HG02870 (cell line): Measurements from ENCODE around the gene CCDC169.
"Not testable (repeated sequence)": the region's sequence is repeated elsewhere in the genome, so short reads cannot be mapped to it uniquely, and the experiment has no call there.

Experiments used
- ATAC-seq: cut with Tn5 transposase; IDR thresholded peaks from one replicate; pipeline ENCODE4 v1.9.1; 2021; ENCODE audit warnings: mild to moderate bottlenecking, moderate library complexity; ENCODE audit not compliant: unreplicated experiment

Gene CCDC169

DNA sequence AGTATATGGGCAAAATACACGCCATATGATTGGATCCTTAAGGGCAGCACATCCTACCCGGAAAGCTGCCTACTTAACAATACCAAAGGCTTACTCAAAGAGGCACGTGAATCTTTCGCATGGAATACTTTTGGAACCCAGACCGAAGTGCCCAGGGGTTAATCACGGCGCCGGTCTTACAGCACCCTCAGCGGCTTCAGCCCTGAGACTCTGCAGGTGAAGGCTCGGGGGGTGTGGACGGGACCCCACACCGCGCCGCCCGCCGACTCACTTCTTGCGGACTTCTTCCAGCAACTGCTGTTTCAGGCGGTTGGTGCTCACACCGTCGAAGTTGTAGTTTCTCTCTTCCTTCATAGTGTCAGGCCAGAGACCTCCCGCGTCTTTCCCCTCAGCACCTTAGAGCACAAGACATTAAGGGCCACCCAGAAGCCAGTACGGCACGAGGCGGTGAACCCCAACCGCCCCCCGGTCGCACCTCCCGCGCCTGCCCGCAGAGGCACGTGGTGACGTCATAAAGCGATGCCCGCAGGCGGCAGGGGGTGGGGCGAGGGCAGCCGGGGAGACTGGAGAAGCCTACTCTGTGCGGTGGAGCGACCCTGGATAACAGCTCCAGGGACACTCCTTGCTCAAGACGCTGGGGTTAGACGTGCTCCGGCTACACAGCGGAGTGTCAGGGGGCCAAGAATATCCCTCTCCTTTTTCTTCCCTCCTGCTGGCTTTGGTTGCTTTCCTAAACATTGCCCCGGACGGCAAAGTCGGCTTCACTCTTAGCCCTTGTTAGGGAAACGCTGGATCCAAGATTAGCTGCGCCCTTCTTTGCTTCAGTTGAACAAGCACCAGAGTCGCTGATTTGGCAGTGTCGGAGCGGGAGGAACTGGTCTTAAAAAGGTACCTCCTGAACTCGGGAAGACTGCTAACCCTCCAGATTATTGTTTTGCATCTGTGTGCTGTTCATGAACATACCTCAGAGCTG, at the start of gene CCDC169:
Gene CCDC169 (minus strand): TSS at position 449 of the 973 bp plus-strand sequence. CDS start 95 bp downstream, at position 354.
- ATAC-seq = no peak

DNA sequence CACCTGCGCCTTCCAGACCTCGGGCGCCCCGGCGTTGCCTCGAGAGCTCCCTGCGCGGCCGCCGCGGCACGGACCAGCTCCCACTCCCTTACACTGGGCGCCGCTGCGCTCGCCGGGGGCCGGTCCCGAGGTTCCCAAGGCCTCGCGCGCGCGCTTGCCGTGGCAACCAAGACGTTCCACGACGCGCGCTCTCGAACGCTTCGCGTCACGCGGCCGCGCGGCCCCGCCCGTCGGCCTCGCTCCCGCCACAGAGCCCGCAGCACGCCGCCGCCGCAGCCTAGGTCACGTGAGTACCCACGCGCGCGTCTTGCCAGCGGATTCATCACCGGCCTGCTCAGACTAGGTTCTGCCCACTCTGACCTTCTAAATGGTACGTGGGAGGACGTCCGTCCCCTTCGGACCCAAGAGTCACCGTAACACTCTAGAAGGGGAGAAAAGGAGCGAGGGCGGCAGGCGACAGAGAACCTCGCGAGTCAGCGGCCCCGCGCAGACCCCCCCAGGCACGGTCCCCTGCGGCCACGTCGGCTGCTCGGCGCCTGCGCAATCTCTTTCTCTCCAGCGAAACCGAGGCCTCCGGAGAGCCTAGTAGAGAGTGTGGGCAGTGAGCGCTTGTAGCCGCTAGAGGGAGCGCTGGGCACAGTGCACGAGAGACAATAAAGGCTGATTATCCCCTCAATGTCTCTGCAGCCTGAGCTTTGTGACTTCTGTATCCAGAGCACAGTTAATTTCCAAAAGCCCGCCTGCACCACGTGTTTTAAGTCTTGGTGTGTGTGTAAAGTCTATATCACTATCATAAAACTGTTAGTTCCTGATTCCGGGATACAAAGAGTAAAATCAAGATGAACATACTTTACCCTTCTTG, 48.8 kb upstream of the CCDC169 start, which contains the start of gene SPART:
Gene SPART (minus strand): TSS at position 173 of the 862 bp plus-strand sequence. CDS start 10,564 bp downstream, outside the sequence.
- ATAC-seq = peak; percentile 96

DNA sequence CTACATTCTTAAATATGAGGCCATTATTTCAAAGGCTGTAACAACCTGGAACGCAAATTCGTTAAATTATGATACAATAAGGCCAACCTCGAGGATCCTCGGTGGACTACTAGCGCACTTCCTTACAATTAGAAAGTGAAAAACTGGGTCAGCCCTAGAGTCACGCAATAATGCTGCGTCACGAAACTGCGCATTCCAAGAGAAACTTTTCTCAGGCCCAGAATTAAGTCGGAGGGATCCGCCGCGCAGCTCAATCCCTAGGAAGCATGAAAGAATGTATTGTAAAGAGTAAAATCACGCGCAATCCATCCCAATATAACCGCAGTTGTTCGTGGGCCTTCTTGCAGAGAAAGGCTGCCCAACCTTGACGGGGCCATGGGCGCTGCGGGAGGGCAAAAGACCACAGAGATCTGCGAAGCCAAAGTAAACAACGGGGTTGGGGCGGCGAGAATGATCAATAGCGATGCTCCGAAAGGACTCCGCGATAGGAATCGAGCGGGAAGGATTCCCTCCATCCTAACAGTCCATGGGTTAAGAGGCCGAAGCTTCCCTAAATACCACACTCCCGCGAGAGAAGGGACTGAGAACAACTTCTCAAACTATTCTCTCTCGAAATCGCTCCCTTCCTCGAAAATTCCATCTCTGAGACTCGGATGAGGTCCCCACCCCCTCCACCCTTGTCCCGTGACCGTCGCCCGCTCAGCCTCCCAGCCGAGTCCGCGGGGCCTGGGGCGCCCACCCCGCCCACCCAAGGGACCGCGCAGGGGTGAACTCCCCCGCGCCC, 48.0 kb upstream of the CCDC169 start:
- ATAC-seq = no peak

DNA sequence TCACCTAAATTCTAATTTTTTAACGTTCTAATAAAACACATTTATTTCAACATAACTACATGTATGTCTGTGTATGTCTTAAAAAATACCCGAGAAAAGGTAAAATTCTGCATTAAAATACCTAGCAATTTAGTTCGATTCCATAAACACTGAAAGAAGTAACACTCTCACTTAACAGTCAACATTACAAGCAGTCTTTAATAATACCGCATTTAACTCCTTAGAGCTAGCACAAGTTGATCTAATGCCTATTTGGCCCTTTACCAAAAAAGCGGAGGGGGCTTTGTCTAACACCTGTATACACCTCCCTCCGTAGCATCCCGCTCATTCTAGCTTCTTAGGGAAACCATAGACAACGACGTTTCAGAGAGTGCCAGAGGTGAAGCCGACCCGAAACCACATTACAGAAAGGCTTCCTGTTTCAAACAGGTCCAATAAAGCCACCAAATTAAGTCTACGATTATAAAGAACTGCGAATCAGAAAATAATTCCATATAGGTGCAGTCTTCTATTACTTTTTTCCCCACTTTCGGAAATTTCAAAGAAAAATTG, 47.3 kb upstream of the CCDC169 start:
- ATAC-seq = no peak

DNA sequence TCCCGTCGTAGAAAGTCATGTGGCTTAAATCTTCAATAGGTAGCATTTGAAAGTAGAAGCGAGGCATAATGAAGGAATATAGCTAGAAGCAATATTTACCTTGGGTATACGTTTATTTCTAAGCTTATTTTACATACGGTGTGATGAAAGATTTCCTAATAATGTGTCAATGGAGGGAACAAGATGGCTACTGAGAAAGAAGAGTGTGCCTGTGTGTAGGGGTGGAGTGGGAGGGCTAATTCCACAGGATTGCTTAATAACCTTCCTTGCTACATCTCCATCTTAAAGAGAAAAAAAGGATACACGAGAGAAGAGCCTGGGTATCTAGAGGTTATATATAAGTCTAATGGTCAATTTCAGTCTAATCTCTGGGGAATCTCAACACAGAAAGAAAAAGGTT, 46.6 kb upstream of the CCDC169 start:
- ATAC-seq = no peak

DNA sequence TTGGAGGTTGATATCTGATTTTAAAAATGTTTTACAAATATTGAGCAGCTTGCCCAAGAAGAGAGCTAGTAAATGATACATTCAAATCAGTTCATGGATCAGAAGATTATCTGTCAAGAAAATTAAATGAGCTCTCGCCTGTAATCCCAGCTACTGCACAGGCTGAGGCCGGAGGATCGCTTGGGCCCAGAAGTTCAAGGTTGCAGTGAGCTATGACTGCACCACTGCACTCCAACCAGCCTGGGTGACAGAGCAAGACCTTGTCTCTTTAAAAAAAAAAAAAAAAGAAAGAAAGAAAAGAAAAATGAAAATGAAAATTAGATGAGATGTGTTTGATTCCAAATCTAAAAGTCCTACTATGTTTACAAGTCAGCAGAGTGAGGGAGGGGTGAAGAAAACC, 46.2 kb upstream of the CCDC169 start:
- no peak for ATAC-seq

DNA sequence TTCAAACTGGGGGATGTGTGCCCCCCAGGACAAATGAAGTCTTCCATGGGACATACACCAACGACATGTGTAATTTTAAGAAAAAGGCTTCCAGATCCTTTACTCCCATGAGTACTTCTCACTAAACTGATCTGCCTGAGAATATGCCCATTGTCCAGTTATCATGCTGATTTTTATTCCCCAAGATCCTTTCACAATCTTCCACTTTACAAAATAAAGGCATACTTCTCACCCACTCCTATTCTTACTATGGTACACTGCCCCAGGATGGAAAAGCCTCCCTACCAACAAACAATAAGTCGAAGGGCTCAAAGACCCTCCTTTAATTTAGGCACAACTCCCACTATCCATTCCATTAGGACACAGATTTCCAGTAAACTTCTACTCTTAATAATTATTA, 45.1 kb upstream of the CCDC169 start:
- ATAC-seq = no peak

DNA sequence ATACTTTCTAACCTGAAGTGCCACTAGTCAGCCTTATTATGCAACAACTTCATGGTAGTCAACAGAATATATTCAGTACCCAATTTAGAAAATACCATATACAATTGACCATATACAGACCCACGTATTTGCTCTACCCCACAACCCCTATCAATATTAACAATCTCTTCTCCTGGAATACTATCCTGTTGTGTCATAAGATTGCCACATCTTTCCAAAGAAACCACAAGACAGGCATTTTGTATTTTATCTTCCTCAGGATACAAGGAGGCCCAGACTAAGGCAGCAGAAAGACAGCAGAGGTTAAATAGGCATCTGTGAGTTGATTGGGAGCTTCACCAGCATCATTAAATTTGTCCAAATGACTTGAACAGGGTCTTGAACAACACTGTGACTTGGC, 44.1 kb upstream of the CCDC169 start:
- ATAC-seq = no peak

DNA sequence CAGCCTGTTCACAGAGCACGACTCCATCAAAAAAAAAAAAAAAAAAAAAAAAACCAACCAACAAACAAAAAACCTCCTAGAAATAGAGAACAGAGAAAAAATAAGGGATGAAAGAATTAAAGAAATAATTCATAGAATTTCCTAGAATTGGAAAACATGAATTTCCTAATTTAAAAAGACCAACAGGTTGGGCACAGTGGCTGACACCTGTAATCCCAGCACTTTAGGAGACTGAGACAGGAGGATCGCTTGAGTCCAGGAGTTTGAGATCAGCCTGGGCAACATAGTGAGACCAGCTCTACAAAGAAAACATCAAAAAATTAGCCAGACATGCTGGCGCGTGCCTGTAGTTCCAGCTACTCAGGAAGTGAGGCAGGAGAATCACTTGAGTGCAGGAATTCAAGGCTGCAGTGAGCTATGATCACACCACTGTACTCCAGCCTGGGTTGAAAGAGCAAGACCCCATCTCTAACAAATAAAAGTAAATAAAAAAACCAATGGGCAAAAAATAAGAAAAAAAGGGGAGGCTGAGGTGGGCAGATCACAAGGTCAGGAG, 42.1 kb upstream of the CCDC169 start:
- no peak for ATAC-seq

DNA sequence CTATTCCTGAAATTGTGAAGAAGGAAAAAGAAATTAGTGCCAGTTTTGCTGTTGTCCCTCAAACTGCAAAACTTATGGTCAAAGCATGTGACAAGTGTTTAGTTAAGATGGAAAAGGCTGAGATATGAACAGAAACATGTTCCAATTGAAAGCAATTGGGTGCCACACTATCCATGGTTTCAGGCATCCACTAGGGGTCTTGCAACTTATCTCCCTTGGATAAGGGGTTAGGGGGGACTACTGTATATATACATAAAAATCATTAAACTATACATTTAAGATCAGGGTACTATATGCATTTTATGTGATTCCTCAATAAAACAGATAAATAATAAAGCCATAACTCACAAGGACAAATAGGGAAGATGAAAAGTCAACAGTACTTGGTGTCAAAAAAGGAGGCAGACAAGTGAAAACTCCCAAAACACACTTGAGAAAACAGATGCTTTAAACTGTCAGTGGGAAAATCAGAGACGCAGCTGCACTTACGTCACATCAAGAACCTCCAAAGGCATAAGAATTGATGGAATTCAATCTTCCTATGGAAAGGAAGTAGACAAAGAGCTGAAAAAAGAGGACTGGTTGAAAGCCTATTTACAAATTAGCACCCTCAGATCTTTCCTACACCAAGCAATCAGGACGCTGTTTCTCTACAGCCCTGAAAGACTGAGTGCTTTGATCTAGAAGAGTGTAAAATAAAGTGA, 40.5 kb upstream of the CCDC169 start:
- ATAC-seq = no peak

DNA sequence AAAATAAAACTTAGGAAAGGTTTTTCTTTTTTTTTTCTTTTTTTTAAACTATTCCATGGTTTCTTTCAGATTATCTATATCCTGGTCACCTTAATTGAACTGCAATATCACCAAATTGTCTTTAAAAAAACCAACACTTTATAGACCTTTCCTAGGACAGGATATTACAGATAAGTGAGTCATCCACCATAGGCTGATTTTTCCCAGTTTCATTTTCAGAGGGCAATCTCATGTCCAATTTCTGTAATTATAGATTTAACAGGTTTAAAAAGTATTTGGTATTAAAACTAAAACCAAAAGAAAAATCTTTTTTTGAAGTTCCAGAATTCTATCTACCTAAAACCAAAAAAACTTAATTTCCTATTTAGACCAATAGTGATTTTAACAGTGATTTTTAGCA, 35.4 kb upstream of the CCDC169 start:
- no peak for ATAC-seq

DNA sequence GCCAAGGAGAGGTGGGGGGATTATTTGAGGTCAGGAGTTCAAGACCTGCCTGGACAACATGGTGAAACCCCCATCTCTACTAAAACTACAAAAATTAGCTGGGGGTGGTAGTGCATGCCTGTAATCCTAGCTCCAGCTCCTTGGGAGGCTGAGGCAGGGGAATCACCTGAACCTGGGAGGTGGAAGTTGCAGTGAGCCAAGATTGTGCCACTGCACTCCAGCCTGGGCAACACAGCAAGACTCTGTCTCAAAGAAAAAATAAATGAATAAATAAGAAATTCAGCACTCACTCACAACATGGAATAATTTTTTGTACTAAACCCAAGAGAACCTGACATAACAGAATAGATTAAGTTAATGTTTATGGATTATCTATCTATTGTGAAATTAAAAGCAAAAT, 34.6 kb upstream of the CCDC169 start:
- ATAC-seq = not testable (repeated sequence)

DNA sequence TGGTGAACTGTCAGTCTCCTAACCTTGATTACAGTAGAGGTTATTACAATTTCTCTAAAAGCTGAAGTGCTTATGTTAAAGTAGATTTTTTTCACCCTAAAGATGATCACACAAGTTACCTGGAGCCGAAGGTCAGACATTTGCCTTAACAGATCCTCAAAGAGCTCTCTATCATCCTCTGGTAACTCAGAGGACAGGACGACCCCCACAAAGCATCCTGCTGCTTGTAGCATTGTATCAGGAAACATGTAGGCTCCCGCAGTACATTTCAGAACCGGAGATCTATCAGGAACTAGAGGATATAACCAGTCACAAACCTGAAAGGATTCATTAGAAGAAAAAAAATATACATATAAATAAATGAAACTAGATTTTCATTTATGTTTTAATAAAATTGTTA, 33.7 kb upstream of the CCDC169 start:
- no peak for ATAC-seq

DNA sequence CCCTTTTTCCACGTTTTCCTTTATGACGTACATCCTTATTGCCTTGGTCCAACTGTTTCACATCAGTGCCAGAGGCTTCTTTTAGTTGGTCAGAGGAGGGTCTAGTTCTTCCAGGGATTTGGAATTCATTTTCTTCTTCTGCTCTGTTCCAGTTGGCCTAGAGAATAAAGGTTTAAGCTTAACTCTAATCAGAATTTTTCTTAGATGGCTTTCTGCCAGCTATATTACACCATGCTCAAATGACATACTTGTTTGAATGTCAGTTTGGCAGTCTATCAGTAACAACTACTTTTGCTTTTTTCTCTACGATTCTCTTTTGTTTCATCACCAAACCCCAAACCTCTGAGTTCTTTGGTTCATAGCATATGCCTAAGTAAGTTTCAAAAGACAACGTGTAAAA, 31.7 kb upstream of the CCDC169 start:
- no peak for ATAC-seq

DNA sequence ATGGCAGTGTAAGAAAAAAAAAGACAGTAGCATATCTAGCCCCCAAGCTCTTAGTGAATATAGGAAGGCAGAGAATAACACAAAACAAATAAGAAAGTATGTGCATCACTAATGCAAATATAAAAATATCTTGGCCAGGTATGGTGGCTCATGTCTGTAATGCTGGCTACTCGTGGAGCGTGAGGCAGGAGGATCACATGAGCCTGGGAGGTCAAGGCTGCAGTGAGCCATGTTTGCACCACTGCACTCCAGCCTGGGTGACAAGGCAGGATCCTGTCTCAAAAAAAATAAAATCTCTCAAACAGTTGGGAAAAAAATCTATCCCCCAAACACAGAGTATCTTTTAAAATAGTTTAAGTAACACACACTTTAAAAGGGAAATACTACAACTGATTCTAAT, 31.2 kb upstream of the CCDC169 start:
- no peak for ATAC-seq

DNA sequence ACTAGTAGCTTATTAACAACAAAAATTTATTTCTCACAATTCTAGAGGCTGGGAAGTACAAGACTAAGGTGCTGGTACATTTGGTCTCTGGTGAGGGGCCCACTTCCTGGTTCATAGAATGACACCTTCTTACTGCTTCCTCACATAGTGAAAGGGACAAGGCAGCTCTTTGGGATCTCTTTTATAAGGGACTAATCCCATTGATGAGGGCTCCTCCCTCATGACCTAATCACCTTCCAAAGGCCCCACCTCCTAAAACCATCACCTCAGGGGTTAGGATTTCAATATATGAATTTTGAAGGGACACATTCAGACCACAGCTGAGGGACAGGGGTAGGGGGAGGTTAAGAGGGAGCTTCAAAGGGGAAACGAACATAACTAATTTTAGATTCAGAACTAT, 28.3 kb upstream of the CCDC169 start:
- no peak for ATAC-seq

DNA sequence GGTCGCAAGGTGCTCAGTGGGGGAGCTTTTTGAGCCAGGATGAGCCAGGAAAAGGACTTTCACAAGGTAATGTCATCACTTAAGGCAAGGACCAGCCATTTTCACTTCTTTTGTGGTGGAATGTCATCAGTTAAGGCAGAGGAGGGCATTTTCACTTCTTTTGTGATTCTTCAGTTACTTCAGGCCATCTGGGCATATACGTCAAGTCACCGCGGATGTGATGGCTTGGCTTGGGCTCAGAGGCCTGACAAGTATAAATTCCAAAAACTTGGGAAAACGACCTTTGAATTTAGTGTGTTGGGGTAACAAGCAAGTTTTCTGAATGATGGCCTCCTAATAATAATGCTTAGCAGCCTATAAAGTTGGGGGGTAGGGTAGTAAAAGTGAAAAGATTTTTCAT, 27.3 kb upstream of the CCDC169 start:
- ATAC-seq = not testable (repeated sequence)

DNA sequence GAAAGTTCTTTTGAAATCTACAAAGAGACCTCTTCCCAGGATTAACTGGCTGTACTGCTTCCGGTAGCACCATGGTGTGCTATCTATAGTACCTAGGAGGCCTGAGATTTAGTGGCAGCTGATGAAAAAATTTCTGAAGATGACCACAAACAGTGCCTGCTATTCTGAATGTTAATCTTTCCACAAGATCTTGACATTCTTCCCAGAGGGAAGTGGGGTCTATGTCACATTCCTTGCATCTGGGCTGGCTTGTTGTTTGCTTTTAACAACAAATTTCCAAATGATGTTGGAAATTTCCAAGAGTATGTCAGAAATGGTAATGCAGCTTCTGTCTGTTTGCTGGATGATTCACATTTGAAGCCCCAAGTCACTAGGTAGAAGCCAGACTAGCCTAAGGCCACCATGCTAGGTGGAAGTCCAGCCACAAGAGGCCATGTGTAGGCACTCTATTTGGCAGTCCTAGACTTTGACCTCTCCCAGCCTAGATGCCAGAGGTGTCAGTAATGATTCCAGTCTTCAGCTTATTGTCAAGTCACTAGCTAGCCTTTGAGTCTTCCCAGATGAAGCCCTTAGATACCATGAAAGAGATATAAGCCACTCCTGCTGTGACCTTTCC, 26.4 kb upstream of the CCDC169 start:
- ATAC-seq = no peak

DNA sequence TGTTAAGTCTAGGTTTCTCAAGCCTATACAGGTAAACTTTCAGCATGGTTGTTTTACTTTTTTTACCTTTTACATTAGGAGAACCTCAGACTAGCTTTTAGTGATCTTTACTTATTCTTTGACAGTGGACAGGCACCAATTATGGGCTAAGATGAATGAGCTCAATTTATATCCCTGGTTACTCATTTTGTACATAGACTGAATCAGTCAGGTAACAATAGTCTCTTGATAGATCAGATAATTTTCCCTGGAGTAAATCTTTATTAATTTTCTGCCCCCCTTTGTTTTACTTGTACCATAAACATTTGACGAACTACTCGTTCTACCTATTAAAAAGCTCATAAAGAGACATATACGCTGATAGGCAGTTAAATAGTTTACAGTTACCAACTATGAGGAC, 25.8 kb upstream of the CCDC169 start:
- ATAC-seq = no peak
